Fibroblast of skin of left quadriceps (primary cell): ENCODE measurements around the gene WDR17.

Source experiments
- DNase-seq, 2 experiments: peaks; one replicate each; pipeline ENCODE4 v3.0.0-alpha.2; 2013; ENCODE audit warnings: low read depth in 2 of 2

WDR17 gene

DNA sequence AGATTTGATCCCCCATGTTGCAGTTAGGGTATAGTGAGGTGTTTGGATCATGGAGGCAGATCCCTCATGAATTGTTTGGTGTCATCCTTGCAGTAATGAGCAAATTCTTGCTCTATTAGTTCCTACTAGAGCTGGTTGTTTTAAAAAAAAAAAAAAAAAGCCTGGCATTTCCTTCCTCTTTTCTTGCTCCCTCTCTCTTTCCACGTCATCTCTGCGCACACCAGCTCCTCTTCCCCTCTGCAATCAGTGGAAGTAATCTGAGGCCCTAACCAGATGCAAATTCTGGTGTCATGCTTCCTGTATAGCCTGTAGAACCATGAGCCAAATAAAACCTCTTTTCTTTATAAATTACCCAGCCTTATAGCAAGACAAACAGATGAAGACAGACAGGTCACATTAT, 24.5 kb downstream of the WDR17 start:
- no peak for DNase-seq

DNA sequence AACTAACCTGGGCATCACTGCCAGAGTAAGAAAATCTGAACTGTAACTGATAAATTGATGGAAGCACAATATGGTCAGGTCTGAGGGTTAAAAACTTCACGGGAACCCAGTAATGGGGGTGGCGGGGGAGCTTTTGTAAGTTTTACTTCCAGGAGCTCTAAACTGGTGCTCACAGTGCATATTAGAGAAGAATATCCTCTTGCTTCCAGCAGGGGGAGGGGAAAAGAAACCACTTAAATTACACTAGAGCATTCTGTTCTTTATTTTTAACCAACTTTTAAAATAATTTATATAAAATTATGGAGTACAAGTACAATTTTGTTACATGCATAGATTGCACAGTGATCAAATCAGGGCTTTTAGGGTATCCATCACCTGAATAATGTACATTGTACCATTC, 33.7 kb downstream of the WDR17 start:
- no peak for DNase-seq

DNA sequence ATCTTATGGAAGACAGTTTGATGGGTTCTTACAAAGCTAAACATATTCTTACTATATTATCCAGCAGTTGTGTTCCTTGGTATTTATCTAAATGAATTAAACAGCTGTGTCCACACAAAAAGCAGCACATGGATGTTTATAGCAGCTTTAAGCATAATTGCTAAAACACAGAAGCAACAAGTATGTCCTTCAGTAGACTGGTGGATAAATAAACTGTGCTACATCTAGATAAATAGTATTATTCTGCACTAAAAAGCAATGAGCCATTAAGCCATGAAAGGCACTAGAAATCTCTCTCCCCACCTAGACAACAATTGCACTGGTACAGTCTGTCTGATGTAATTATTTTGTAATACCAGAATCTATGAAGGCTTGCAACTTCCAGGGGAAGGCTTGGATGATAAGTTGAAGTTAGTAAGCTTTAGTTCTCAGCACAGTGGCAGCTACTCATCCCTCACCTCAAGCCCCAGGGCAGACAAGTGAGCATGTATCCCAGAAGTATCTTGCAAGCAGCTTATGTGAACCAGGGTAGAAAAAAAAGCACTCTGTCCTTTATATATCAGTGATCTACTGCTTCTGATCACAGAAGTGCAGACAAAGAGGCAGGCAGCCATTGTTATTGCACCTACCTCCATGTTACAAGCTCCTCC, 36.9 kb downstream of the WDR17 start:
- no peak for DNase-seq

DNA sequence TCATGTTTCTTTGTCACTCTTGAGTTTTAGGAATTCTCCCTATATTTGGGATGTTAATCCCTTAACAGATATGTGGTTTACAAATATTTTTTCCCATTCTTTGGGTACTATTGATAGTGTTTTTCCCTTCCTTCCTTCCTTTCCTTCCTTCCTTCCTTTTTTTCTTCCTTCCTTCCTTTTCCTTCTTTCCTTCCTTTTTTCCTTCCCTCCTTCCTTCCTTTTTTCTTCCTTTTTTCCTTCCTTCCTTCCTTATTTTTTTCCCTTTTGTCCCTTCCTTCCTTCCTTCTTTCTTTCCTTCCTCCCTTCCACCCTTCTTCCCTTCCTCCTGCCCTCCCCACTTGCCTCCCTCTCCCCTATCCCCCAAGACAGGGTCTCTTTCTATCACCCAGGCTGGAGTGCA, 42.1 kb downstream of the WDR17 start:
- no peak for DNase-seq

DNA sequence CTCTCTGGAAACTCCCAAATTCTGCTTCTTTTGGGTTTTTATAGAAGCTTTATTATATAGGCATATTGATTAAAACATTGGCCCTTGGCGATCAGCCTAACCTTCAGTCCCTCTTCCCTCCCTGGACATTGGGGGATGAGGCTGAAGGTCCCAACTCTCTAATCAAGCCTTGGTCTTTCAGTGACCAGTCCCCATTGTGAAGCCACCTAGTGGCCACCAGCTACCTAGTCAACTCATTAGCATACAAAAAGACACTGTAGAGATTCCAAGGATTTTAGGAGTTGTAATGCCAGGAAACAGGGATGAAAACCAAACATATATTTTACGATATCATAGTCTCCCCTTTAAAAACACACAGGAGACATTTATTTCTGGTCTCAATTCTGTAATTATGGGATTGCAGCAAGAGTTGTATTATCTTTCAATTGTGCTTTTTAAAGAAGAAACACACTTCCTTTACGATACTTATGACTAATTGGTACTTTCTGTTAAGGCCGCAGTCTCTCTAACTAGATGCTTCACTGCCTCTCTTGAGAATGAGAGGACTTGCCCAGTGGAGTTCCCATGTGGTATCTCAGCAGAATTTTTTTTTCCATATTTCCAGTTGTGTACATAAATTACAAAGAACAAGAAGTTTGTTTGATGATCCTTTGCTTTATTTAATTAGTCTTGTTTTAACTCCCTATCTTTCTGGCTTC, 58.2 kb downstream of the WDR17 start:
- no peak for DNase-seq

DNA sequence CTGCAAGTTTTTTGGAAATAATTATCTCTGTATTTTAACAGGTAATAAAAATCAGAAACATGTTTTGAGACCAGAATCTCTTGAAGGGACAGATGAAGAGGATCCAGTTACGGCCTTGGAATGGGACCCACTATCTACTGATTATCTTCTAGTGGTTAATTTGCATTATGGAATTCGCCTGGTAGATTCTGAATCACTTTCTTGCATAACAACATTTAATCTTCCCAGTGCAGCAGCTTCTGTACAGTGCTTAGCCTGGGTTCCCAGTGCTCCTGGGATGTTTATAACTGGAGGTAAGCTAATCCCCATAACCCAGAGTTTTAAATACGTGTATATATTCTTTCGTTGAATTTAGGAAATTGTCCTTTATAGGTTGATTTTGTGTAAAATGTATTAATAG, 59.4 kb downstream of the WDR17 start:
- peak in 1 of 2 experiments; percentile 3 for DNase-seq

DNA sequence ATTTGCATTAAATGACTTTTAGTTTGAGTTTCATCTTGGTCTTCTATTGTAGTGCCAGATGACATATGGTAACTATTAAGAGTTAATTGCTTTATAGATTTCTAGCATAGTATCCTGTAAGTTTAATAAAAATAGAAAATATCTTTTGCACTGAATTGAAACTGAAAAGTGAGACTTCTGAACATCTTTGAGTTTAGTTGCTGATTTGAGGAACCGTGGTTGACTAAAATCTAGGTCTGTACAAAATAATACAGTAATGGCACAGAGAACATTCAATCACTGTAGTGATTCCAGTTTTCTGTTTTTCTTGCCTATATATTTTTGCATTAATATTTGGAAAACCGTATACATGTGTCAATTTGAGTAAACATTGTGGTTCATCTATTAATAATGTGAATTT, 69.0 kb downstream of the WDR17 start:
- DNase-seq, result no peak

DNA sequence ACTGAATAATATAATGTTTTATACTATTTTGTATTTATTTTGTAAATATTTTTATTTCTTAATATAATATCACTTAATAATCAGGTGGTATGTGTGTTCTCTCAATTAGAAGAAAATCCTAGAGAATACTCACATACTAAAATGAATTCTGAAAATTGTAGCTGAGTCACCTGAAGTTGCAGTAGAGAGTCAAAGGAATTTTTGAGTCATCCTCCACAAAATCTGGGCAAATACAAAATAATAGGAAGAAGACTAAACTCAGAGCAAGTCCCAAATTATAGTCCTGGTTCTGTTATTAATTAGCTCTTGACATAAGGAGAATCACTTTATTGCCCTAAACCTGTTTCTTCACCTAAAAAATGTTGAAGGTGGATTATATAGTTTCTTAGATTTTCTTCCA, 72.0 kb downstream of the WDR17 start:
- DNase-seq, result peak; percentile 24 to 25

DNA sequence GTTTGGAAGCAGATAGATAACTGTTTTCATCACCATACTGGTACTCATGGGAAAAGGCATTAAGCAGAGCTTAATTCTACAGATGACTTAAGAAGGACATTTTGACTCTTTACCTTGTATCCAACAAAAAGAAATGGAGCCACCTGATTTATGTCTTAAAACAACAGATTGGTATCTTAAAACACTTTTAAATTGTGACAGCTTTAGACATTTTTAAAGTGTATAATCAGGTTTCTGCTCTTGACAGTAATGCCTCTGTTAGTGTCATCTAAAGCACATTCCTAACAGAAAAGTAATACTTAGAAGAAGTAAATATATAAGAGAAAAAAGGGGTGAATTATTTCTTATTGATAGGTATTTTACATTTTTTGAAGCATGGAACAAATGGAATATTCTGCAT, 73.9 kb downstream of the WDR17 start:
- no peak for DNase-seq

DNA sequence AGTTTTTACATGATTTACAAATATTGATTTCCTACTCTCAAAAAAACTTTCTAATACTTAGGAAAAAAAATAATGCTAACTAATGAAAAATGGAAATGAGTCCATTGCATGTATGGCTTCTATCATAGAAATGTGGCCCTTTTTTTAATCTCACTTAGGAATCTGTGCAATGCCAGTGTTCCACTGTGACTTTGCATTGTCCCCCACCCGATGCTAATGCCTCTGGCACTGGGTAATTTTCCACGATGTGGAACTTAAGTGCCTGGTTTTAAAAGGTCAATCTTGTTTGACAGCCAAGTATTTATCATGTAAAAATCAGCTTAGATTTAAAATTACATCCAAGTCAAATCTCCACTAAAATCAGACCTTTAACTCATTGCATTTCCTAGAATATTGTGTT, 76.6 kb downstream of the WDR17 start:
- no peak for DNase-seq

DNA sequence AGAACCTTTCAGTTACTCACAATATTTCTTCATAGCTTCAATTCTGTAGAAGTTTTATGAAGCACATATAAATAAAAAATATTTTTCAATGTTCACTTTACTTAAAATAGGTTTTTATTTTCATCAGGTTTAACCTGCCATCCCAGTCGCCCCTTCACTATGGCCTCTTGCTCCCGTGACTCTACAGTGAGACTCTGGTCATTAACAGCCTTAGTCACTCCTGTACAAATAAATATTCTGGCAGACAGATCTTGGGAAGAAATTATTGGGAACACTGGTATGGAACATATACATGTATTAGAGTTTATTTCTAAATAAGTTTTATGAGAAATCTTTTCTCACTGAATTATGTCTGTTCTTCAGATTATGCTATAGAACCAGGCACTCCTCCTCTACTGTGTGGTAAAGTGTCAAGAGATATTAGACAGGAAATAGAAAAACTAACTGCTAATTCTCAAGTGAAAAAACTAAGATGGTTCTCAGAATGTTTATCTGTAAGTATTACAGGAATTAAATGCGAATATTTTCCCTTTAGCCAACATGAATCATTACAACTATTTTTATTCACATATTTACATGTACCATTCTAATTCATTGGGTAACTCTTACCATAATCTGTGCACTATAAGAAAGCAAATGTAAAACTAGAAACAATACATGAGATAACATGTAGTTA, 84.2 kb downstream of the WDR17 start:
- DNase-seq, result no peak

DNA sequence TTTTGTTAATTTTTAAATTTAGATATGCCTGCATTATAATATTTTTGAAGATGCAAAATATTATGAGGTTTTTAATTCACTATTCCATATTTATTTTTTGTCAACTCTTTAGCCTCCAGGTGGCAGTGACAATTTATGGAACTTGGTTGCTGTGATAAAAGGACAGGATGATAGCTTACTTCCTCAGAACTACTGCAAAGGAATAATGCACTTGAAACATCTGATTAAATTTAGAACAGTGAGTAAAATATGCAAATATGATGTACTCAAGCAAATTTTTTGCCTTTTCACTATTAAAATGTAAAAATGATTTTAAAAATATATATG, 84.7 kb downstream of the WDR17 start:
- peak; percentile 16 to 20 for DNase-seq

DNA sequence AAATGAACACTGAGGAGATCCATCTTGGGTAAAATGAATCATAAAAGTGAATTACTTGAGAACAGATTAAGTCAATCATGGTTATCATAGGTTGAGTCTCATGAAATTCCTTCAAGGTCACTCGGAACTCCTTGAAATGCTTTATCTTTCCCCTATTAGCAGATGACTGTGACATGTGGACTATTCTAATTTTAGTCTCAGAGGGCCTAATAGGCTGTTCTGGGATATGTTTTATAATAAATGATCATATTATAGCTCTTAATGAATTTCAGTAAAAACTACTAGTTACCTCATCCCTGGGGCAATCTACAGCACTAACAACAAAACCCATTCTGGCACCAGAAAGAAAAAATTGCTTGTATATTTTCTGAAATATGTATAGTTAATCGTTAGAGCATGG, 85.1 kb downstream of the WDR17 start:
- no peak for DNase-seq

DNA sequence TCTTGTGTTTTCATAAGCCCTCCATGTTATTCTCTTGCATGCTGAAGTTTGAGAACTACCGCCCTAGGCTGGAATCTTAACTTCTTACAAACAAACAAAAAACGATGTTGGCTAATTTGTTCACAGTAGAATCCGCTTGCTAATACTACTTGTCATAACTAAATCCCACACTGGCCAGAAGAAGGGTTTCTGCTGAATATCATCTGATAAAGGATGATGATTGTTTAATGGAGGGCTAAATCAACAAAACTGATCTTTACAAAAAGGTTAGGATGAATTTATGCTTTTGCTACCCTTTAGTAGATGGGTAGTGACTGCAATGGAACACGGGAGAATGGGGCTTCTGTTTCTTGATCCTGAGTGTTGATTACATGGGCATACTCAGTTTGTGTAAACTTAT, 87.5 kb downstream of the WDR17 start:
- no peak for DNase-seq

DNA sequence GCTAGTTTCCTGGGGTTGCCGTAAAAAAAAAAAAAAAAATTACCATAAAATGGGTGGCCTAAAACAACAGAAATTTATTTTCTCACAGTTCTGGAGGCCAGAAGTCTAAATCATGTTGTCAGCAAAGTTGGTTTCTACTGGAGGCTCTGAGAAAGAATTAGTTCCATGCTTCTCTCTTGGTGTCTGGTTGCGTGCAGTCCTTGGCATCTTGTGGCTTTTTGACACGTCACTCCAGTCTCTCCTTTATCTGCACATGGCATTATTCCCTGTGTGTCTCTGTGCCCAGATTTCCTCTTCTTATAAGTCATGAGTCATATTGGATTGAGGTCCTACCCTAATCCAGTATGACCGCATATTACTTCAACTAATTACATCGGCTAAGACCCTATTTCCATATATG, 91.0 kb downstream of the WDR17 start:
- peak; percentile 29 for DNase-seq

DNA sequence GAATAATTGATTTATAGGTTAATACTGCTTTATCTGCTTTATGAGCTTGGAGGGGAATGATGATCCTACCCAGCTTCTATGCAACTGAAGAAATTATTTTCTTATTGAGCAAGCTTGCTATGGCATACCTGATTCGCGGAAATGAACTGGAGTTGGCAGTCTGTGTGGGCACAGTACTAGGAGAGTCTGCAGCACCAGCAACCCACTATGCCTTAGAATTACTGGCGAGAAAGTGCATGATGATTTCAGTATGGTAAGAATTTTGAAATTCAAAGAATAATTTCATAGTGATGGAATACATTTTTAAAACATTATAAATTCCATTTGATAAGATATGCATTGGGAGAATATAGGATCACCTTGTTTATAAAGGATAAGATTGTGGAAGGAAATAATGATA, 97.4 kb downstream of the WDR17 start:
- DNase-seq, result no peak

DNA sequence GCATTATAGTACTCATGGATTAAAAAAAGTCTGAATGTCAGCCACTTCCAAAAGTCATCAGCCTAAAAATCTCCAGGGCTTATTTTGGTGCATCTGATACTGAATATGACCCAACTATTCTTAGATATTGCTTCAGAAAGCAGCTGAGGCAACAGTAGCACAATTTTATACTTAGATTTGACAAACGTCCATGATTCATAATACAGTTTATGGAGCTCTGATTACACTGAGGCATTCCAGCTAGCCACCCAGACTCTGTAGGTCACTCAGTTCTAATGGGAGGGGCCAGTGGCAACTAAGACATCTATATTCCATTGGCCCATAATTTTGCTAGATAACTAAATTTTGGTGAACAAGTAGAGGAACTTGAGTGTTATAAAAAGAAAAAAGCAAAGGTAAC, 119.4 kb downstream of the WDR17 start:
- DNase-seq, result peak; percentile 69

DNA sequence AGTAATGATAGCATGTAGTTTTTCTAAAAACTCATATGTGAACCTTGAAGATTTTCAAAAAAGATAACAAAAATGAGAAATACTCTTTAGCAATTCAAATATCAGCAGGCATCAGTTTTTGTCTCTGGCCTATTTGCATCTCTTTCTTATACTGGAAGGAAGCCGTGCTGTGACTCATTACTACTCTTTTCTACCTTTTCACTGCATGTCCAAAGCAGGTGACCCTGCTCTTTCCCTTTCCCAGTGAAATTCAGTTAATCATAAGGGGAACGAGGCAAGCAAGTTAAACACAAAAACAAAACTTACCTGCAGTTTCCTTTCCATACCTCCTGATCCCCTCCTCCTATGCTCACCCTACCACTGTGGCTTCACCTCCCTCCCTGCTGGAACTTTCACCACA, 120.4 kb downstream of the WDR17 start:
- no peak for DNase-seq

DNA sequence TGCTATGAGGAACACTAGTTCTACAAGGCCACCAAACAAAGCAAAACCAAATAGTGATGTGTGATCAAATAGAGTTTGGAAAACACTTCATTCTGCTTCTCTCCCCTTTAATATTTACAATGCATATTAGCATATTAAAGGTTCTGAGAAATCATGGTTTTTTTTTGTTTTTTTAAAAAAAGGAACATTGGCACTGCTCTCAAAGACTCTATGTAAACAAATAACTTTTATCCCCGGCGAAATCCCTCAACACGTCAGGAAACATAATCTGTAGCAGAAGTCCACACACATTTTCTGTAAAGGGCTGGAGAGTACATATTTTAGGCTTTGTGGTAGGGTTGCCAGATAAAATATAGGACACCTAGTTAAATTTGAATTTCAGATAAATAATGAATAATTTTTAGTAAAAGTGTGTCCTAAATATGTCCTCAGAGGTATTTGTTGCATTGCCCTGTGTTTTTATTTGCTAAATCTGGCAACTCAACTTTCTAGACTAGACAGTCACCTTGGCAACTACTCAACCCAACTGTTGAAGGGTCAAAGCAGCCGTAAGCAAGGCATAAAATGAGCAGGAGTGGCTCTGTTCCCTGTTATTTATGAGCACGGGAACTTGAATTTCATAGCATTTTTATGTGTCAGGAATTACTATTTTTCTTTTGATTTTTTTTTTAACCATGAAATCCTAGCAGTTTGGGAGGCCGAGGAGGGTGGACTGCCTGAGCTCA, 121.2 kb downstream of the WDR17 start:
- DNase-seq, result no peak

DNA sequence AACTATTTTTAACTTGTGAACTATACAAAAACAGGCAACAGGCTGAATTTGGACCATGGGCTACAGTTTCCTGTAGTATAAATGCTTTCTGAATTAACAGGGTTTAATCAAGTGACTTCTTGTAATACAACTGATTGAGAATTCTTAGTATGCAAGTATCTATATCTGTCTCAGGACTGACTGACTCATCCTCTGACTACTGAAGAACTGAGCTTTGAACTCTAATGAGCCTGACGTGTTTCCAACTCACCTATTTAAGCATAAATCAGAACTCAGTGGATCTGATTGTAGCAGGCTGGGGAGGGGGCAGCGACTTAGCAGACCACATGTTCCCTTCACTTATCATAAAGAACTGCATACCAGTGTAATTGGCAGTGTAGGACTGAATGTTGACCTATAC, 122.0 kb downstream of the WDR17 start:
- no peak for DNase-seq

DNA sequence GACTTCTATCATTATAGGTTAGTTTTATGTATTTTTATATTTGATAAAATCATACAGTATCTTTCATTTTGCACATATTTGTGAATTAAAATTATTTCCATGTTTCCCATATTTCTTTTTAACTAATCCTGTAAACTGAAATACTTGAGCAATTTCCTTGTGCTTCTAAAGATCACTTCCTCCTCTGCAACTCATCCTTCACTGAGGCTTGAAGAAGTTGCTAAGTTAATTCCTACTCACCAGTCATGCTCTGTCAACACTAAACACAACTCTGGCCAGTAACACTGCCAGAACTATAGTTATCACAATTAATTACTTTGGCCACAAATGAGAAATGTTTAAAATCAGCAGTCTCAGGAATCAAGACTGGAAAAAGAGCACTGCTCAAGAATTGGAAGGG, 123.0 kb downstream of the WDR17 start:
- no peak for DNase-seq

DNA sequence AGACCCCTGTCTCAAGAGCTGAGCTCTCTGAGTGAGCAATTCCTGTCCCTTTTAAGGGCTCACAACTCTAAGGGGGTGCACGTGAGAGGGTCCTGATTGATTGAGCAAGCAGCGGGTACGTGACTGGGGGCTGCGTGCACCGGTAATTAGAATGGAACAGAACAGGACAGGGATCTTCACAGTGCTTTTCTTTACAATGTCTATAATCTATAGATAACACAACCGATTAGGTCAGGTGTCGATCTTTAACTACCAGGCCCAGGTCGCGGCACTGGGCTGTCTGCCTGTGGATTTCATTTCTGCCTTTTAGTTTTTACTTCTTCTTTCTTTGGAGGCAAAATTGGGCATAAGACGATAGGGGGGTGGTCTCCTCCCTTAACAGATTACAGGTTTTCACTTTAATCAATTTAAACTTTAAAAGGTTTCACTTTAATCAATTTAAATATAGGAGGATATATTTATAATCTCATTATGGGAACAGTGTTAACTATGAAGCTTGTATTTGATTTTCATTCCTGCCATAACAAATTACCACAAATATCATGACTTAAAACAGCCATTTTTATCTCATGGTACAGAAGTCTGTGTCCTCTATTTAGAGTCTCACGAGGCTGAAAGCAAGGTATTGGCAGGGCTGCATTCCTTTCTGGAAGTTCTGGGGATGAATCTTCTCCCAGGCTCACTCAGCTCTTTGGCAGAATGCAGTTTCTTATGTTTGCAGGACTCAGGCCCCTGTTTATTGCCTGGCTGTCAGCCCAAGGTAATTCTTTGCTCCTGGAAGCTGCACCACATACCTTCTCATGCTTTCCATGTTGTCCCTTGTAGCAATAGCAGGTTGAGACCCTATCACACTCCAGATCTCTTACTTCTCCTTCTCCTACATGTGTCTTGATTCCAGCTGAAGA, 124.5 kb downstream of the WDR17 start:
- DNase-seq, result peak in 1 of 2 experiments; percentile 40
